GM21825 (cell line): Measurements from ENCODE around the gene THSD4.
"Not testable (repeated sequence)": the region's sequence is repeated elsewhere in the genome, so short reads cannot be mapped to it uniquely, and the experiment has no call there.

Experiments
- ATAC-seq: cut with Tn5 transposase; IDR thresholded peaks from one replicate; pipeline ENCODE4 v1.9.1; 2021; ENCODE audit warnings: mild to moderate bottlenecking, moderate library complexity; ENCODE audit not compliant: unreplicated experiment

Gene THSD4

GRCh38 chr15:71342658-71343057 lies 227.4 kb downstream of the THSD4 start:
- no peak for ATAC-seq

DNA sequence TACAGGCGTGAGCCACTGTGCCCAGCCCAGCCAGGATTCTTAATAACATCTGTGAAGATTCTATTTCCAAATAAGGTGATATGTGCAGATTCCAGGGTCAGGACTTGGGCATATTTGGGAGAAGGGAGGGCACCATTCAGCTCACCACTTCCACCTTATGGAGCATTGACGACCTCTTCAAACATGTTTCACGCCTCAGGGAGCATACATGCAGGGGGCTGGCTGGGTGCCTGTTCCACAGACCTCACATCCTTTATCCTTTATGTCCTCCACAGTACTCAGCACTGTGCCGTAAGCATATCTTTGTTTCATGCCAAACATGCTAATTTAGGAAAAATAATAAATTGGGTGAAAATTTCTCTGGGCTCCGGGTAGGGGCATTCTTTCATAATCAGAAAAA lies 229.0 kb downstream of the THSD4 start:
- no peak for ATAC-seq

- no peak for ATAC-seq
Measured at GRCh38 chr15:71345186-71345585, 229.9 kb downstream of the THSD4 start.

DNA sequence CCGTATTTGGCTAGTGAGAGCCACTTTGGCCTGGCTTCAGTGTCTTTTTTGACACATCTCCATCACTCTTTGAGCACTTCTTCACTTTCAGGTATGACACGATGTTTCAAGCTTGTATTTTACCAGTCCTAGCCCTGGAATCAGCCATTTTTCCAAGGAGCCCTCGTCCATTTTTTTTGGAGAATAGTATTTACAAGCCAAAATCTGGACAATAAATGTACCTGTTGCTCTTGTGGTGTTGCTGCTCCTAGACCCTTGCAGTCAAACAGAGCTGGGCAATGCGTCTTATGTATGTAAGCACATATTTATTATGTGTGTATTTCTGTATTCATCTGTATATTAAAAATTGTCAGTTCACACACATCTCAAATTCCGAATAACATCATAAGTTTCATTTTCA lies 231.2 kb downstream of the THSD4 start:
- ATAC-seq, result no peak

GRCh38 chr15:71348597-71348996 lies 233.3 kb downstream of the THSD4 start:
- no peak for ATAC-seq

DNA sequence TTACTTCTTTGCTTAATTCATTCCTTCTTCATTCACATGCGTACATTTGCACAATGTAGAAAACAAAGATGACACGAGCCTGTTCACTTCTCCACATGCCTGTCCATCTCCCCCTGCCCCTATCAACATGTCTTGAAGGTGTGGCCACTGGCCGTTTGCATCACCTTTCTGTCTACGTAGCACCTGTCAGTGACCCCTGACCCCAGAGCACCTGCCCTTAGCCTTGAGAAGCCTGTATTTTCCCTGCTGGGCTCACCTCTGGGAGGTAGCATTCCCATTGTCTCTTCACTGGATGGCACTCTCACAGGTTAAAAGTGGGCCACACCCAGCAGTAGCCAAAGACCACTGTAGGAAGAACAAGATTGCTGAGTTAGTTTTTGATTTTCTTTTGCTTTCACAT lies 234.1 kb downstream of the THSD4 start:
- no peak for ATAC-seq

GRCh38 chr15:71349736-71350526 lies 234.7 kb downstream of the THSD4 start:
- no peak for ATAC-seq

DNA sequence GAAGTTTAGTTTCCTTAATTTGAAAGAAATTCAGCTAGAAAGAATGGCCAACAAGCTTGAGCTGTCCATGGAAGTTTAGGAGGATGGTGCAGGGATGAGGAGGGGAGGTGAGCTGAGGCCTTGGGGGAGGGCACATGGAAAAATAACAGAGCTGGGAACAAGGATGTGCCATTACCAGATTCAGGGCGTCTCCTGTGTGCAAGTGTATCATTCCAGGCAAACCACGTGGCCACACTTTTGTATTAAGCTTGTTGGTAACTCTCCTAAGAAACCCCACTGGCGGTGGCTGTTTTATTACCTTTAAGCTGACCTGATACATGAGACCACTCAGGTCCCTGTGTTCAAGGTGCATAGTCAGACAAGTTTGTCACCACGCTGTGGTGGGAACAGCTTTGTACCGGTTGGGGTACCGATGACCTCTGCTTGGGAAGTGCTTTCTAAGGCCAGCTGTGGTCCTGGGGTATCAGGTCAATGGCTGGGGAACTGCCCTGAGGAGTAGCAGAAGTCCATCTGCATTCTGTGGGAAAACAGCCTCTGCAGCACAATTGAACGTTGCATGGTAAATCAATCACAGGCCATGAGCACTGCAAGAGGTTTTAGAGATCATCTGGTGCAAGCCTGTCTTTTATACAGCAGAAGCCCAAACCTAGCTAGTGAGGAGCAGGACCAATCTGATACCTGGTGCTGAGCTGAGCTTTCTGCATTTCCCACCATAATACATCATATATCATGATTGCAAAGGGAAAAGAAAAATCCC lies 235.5 kb downstream of the THSD4 start:
- no peak for ATAC-seq

DNA sequence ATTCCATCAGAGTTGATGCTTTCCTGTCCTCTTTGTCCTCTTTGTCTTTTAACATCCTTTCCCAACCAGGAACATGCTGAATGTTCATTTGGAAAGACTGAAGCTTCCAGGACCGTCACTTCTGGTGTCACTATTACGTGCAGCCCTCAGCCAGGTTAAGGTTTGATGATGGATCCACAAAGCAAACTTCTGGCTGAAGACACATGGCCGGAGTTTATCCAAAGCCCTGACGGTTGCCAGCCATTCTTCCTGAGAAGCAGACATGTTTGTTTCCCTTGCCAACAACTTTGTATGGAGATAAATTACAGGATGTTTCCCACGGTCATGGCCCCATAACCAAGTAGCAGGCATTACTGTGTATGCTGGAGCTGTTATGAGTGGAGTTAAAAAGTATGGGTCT lies 236.9 kb downstream of the THSD4 start:
- ATAC-seq, result no peak

GRCh38 chr15:71352765-71353164 lies 237.5 kb downstream of the THSD4 start:
- no peak for ATAC-seq

DNA sequence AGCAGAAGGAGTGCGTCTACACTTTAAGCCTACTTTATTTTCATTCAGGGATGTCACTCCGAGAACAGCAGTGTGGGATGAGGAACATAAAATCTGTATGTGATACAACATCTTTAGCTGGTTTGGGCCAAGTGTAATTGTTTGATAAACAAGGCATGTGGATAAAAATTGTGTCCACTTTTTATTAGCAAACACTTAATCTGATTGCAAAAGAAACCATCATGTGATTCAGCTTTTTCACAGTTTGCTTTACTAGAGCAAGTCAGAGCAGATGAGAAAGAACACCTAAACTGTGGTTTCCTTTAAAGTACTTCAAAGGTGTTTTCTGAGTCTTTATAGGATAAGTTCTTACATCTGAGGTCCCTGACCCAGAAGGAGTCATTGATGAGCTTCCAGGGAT lies 237.9 kb downstream of the THSD4 start:
- ATAC-seq, result no peak

DNA sequence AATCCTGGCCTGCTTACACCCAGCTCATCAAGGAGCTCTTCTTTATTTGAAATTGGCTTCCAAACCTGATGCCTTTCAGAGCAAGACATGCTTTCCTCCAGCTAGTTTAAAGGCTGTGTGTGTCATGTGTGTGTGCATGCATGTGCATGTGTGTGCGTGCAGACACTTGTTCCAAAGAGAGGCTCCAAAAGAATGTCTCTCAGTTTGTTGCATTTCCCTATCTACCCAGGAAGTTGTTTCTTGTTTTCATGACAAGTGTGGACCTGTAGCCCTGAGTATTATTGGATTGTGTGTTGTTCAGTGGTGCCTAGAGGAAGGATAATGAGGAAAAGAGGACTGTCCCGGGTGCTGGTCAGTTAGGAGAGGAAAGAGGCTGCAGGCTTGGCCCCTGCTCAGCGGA lies 240.0 kb downstream of the THSD4 start:
- no peak for ATAC-seq

DNA sequence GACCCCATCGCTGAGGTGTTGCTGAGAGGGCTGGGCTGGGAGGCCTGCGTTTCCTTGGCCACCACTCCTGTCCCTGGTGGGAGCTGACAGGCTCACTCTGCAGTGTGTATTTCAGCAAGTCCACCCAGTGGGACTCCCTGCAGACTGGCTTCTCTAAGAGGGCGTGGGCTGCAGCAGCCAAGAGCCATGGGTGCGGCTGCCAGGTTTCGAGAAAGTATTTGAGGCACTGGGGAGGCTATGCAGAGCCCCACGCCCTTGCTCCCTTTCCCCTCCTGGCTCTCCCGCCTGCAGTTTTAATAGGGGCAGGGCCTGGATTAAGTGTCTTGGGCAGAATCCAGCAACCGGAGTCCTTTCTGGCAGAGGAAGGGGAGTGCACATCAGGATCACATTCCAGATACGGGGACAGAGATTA lies 242.1 kb downstream of the THSD4 start:
- ATAC-seq, result no peak

GRCh38 chr15:71357967-71358366 lies 242.7 kb downstream of the THSD4 start:
- ATAC-seq, result no peak

DNA sequence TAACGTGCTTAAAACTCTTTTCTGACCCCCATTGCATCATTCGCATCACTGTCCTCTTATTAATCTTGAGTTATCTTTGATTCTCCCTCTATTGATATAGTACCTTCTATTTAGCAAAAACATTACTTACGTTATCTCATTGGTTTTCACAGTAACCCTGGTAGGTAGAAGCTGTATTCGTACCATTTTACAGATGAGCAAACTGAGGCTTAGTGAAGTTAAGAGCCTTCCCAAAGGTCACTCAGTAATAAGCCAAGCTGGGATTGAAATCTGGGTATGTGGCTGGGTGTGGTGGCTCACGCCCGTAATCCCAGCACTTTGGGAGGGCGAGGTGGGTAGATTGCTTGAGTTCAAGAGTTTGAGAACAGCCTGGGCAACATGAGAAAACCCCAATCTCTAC lies 244.0 kb downstream of the THSD4 start:
- ATAC-seq, result no peak

- ATAC-seq, result no peak
Measured at GRCh38 chr15:71362556-71362955, 247.3 kb downstream of the THSD4 start.

DNA sequence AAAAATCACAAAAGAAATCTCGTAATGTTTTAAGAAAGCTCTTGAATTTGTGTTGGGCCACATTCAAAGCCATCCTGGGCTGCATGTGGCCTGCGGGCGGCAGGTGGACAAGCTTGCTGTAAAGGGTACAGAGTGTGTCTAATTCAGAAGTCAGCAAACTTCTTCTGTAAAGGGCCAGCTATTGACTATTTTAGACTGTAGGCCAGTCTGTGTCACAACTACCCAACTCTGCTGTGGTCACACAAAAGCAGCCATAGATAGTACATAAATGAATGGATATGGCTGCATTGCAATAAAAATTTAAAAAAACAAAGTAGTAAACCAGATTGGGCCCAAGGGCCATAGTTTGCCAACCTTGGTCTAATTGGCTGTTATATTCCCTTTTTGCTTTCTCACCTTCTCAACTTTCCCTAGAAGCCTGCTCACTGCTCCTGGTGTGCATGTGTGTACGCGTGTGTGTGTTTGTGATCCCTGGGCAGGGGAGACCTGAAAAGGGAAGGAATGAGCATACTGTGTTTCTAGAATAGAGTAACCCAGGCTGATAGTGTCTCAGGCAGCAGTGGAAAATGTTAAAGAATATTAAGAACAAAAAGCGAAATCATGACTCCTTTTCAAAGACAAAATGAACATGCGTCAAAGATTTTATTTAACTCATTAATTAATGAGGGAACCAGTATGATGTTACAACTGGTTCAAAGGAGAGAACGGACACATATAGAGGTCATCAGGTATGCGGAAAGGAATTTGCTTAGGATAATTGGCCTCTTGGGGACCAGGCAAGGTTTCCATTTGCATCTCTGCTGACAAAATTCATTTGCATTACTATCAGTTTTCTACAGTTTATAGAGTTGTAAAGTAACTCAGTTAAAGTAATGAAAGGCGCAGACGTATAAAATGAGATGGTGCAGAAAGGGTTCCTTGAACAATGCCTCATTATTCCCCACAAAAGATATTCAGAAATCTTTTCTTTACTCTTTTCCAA lies 248.0 kb downstream of the THSD4 start:
- no peak for ATAC-seq

DNA sequence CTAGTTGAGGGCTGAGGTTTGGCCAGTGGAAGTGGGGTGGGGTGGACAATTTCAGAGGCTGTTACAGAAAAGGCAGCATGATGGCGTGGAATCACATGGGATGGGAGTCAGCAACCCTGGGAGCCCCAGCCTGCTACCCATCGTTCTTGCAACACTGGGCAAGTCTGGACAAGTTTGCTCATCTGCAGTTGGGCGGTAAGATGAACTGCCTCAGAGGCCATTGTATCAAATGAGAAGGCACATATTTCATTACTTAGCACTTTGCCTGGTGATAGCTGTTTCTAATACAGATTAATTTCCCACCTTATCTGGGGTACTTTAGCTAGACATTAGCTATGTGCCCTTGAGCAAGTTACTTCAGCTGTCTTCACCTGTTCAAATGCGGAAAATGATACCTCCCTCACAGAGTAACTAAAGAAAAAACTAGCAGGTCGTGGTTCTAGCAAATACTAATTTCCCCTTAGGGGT lies 248.9 kb downstream of the THSD4 start:
- ATAC-seq, result no peak

GRCh38 chr15:71366522-71366921 lies 251.3 kb downstream of the THSD4 start:
- no peak for ATAC-seq

- ATAC-seq, result no peak
Measured at GRCh38 chr15:71366926-71367325, 251.7 kb downstream of the THSD4 start.

GRCh38 chr15:71367737-71368136 lies 252.5 kb downstream of the THSD4 start:
- not testable (repeated sequence) for ATAC-seq
